Activated CD4-positive, alpha-beta T cell treated with anti-CD3 and anti-CD28 coated beads for 48 hours (primary cell): ENCODE measurements around the gene TBXA2R.
"Not testable (repeated sequence)": the region's sequence is repeated elsewhere in the genome, so short reads cannot be mapped to it uniquely, and the experiment has no call there.

Source experiments
- DNase-seq: peaks from one replicate; pipeline ENCODE4 v3.0.0-alpha.2; 2020

Gene TBXA2R

DNA sequence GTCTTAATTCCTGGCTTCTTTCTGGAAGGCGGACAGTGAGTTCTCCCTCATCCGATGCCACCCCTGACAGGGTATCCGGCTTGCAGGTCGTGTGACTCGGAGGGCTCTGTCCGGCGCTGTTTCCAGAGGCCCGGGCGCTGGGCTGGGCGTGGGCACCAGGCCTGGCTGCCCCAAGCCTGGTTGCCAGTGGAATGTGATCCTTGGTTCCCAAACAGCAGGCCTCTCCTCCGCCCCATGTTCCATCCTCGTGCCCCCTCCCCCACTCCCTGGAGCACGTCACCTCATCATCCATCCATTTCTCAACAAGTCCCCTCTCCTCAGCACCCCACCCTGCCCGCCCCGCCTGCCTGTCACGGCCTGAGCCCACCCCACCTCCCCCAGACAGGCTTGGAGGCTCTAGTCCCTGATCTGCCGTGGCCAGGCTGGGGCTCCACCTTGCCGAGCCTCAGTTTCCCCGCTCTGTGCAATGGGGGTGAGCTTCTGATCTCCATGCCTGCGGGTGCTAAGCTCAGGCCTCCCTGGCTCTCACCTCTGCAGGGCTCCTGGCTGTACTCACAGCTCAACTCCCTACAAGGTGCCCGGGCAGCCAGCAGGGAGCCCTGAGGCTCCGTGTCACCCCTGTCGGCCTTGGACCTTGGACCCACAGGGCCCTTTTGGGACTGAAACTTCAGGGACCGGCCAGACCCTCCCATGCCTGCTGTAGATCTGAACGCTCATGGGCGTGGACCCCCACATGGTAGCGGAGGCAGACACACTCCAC, 2.3 kb downstream of the TBXA2R start:
- DNase-seq = no peak

DNA sequence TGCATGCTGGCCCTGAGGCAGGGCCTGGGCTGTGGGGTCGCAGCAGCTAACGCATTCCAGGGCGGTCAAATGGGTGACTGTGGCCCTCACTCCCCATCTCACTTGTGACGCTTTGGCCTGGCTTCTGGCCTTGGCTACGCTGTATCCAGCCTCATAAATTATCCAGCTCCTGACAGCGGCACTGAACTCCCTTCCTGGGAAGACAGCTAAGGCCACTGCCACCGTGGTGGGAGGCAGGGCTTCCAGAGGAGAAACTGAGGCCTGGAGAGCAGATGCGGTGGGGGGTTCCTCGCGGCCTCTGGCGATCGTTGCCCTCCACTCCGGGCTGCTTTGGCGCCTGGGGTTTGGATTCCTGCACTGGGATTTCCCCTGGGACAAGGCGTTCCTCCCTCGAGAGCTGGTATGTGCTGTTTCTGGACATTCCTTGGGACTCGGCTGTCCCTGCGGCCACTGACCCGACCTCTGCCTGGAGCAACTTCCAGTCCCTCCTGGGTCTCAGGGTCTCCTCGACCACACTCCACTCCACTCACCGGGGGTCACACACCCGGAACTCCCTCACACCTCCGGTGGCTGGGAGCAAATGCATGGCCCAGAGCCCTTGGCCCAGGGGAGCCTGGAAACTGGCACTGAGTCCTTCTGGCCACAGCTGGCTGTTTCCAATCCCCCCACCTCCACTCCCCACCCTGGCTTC, 3.4 kb downstream of the TBXA2R start:
- no peak for DNase-seq

- no peak for DNase-seq
These were observed 5.7 kb downstream of the TBXA2R start for GRCh38 chr19:3601021-3601420.

GRCh38 chr19:3599776-3600187, 6.9 kb downstream of the TBXA2R start:
- no peak for DNase-seq

- no peak for DNase-seq
These were observed 11.1 kb downstream of the TBXA2R start for GRCh38 chr19:3595521-3596061.

- DNase-seq = no peak
These were observed 13.5 kb downstream of the TBXA2R start for GRCh38 chr19:3593156-3593555.

DNA sequence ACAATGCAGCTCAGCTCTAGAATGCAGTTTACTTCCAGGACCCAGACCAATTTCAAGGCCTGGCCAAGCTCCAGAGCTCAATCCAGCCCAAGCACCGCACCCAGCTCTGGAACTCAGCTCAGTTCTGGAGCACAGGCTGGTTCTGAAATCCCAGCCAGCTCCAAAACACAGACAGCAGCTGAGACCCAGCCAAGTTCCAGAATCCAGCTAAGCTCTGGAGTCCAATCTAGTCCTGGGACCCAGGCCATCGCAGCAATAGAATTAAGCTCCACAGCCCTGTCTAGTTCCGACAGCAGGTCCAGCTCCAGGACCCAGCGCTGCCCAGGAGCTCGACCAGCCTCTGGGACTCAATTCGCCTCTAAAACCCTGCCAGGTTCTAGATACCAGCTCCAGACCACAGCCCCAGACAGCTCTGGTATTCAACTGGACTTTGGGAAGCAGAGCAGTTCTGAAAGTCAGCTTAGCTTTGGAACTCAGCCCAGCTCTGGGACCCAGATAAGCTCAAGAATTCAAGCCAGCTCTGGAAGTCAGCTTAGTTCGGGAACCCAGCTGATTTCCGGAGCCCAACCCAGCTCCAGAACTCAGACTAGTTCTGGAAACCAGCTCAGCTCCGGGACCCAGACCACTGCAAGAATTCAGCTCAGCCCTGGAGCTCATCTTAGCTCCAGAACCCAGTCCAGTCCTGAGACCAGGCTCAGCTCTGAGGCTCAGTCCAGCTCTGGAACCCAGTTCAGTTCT, 14.6 kb downstream of the TBXA2R start:
- DNase-seq = no peak

DNA sequence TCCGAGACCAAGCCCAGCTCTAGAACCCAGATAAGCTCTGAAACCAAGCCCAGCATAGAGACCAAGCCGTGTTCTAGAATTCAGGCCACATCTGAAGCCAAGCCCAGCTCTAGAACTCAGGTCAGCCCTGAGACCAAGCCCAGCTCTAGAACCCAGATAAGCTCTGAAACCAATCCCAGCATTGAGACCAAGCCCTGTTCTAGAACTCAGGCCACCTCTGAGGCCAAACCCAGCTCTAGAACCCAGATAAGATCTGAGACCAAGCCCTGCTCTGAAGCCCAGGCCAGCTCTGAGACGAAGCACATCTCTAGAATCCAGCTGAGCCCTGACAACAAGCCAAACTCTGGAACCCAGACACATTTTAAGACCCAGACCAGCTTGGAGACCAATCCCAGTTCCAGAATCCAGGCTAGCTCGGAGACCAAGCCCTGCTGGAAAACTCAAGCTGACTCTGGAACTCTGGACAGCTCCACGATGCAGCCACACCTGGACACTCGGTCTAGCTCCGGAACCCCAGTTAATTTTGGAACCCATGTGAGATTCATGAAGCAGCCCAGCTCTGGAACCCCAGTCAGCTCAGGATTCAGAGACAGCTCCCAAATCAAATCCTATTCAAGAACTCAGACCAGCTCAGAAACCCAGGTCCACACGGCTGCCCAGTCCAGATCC, 15.6 kb downstream of the TBXA2R start:
- no peak for DNase-seq

DNA sequence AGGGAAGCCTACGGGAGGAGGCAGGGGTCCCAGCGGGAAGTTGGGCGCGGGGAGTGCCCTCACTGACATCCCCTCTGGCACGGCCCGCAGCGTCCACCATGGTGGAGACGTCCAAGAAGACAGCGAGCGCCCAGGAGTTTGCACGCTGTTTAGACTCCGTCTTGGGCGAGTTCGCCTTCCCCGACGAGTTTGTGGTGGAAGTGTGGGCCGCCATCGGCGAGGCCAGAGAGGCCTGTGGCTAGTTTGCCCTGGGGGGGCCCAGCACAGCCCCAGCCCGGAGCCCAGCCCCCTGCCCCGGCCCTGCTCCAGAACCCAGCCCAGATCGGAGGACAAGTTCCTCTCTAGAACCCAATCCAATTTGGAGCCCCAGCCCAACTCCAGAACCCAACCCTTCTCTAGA, 16.7 kb downstream of the TBXA2R start:
- DNase-seq = no peak

GRCh38 chr19:3589439-3589838, 17.2 kb downstream of the TBXA2R start:
- DNase-seq = no peak

GRCh38 chr19:3586707-3587346, 19.8 kb downstream of the TBXA2R start:
- no peak for DNase-seq

- DNase-seq = peak; percentile 48
These were observed 20.5 kb downstream of the TBXA2R start for GRCh38 chr19:3586127-3586626.

DNA sequence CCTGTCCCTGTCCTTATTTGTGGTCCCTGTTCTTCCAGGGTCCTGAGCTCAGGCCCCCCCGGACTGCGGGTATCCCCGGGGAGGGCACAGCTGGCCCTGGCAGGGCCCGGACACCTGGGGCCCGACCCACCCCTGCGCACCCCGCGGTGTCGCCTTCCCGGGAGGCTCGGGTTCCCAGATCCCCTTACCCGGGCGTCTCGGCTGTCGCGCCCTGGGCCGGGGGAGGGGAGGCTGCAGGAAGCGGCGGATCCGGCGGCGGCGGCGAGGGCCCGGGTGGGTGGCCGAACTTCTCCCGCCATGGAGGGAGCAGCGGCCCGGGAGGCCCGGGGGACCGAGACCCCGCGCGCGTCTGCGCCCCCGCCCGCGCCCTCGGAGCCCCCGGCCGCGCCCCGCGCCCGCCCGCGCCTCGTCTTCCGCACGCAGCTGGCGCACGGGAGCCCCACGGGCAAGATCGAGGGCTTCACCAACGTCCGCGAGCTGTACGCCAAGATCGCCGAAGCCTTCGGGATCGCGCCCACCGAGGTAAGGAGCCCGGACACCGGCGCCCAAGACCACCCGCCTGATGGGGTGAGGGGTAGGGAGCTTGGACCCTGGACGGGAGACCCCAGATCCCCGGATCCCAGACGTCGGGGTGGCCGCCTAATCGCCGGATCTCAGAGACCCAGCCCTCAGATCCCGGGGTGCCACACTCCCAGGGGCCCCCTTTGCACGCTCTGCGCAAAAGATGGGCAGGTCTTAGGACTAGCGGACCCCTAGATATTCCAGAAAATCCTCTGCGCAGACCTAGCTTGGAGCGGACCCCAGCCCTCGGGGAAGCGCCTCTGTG, 21.2 kb downstream of the TBXA2R start, which contains the start of gene GIPC3:
Gene GIPC3, plus strand, starts transcription at position 178 of the 826 bp plus-strand sequence. Its CDS starts 120 bp downstream, at position 298.
- DNase-seq = no peak

GRCh38 chr19:3584036-3584802, 22.5 kb downstream of the TBXA2R start:
- not testable (repeated sequence) for DNase-seq

DNA sequence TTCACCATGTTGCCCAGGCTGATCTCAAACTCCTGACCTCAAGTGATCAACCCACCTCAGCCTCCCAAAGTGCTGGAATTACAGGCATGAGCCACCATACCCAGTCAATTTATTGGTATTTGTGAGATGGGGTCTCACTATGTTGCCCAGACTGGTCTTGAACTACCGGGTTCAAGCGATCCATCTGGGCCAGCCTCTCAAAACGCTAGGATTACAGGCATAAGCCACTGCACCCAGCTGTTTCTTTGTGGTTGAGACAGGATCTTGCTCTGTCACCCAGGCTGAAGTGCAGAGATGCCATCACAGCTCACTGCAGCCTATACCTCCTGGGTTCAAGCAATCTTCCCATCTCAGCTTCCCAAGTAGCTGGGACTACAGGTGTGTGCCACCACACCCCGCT, 24.9 kb downstream of the TBXA2R start:
- DNase-seq = not testable (repeated sequence)

DNA sequence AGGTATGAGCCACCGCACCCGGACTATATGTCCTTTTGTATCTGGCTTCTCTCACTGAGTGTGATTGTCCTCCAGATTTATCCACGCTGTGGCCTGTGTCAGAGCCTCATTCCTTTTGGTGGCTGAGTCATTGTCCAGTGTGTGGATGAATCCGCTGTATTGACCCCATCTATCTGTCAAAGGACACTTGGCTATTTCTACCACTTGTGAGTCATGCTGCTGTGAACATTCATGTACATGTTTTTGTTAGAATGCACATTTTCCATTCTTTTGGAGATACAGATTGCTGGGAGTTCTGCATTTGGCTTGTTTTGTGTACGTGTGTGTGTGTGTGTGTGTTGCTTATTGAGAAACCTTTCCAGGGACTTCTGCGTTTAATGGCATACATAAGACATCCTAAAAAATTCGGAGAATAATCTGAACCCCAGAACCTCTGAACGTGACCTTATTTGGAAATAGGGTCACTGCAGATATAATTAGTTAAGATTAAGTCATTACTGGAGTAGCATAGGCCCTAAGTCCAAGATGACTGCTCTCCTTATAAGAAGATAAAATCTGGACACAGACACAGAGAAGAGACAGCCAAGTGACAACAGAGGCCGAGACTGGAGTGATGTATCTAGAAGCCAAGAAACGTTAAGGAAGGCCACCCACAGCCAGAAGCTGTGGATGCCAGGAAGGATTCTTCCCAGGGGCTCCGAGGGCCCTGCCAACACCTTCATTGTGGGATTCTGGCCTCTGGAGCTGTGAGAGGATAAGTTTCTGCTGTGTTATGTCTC, 26.3 kb downstream of the TBXA2R start:
- no peak for DNase-seq

- DNase-seq = no peak
These were observed 28.3 kb downstream of the TBXA2R start for GRCh38 chr19:3578390-3578789.

- no peak for DNase-seq
These were observed 28.8 kb downstream of the TBXA2R start for GRCh38 chr19:3577723-3578344.
